Eye (tissue), 1 donor: ENCODE data around the gene LDB3.

Source experiments
- DNase-seq: peaks from one replicate; pipeline ENCODE4 v3.0.0-alpha.2; 2015

LDB3 gene

GRCh38 chr10:86651631-86652331 is 16.5 kb upstream of the LDB3 start:
- no peak for DNase-seq

GRCh38 chr10:86652361-86653202 is 15.7 kb upstream of the LDB3 start:
- DNase-seq, result peak; percentile 61

GRCh38 chr10:86653379-86653778 is 14.9 kb upstream of the LDB3 start:
- no peak for DNase-seq

- DNase-seq, result no peak
Measured at GRCh38 chr10:86653987-86654386, 14.3 kb upstream of the LDB3 start.

GRCh38 chr10:86654411-86655172 is 13.7 kb upstream of the LDB3 start, which contains the start of gene OPN4:
Gene OPN4, plus strand, starts transcription at chr10:86654547. Its CDS starts 237 bp downstream, at chr10:86654784.
- DNase-seq, result no peak

- DNase-seq, result no peak
Measured at GRCh38 chr10:86655173-86655540, 13.2 kb upstream of the LDB3 start.

GRCh38 chr10:86655596-86655995 is 12.7 kb upstream of the LDB3 start:
- DNase-seq, result no peak

- DNase-seq, result no peak
Measured at GRCh38 chr10:86657011-86657395, 11.3 kb upstream of the LDB3 start.

GRCh38 chr10:86657396-86658011 is 10.8 kb upstream of the LDB3 start:
- no peak for DNase-seq

- DNase-seq, result no peak
Measured at GRCh38 chr10:86658261-86658741, 10.0 kb upstream of the LDB3 start.

- no peak for DNase-seq
Measured at GRCh38 chr10:86658751-86659150, 9.6 kb upstream of the LDB3 start.

GRCh38 chr10:86659161-86659691 is 9.1 kb upstream of the LDB3 start:
- DNase-seq, result no peak

GRCh38 chr10:86659721-86660453 is 8.4 kb upstream of the LDB3 start:
- no peak for DNase-seq

GRCh38 chr10:86661161-86662025 is 6.9 kb upstream of the LDB3 start:
- no peak for DNase-seq

GRCh38 chr10:86662186-86663045 is 5.9 kb upstream of the LDB3 start:
- DNase-seq, result no peak

- DNase-seq, result no peak
Measured at GRCh38 chr10:86663046-86663345, 5.3 kb upstream of the LDB3 start.

- DNase-seq, result no peak
Measured at GRCh38 chr10:86663576-86664339, 4.6 kb upstream of the LDB3 start.

- DNase-seq, result no peak
Measured at GRCh38 chr10:86664341-86665217, 3.7 kb upstream of the LDB3 start.
